ENCODE measurements around the gene WASF2. TPM values are rescaled to one million over a fixed set of nuclear protein-coding genes. Genes with fewer than 3 reads are reported as not detected.

Gene WASF2
- total and polyA plus RNA-seq, 11 donors = 14.2 to 103 (median 47.9) TPM

- peak in 3 of 4 donors; percentile 1 to 4 (median 1) for ATAC-seq
- Histone ChIP-seq H3K4me3 (no peak overlapping the region), H3K9me3 (no peaks in the 10 kb centered on the region), H3K27me3 (no peaks in the 10 kb centered on the region), H3K36me3 (peaks cover 0 to 48% (median 27%) of the 10 kb centered on the region in 9 donors), H3K4me1 (peaks cover 12 to 58% (median 44%) of the 10 kb centered on the region in 12 donors), H3K27ac (peak overlapping the region in 10 of 12 donors; percentile 66 to 94 (median 79))
- DNase-seq = no peak
- intact Hi-C loops (cut with DNase I) = loop anchor here in 1 of 10 donors (5.0 kb wide), 1 partner anchor 129 kb away; no protein-coding TSS in a partner anchor
- WGBS, 4 donors = 52 to 57% (median 55%) methylated on average over 15 of the region's 15 CpGs
- TF ChIP-seq CTCF (IDR thresholded peaks at IDR 0.05) = no peak
- TF ChIP-seq POLR2A (IDR thresholded peaks at IDR 0.05) = no peak
These were observed 46.2 kb upstream of the WASF2 start for GRCh38 chr1:27536010-27536757.

- WGBS, 4 donors = 13 to 40% (median 34%) methylated on average over 2 of the region's 2 CpGs
- H3K36me3 ChIP-seq = peaks cover 0 to 45% (median 27%) of the 10 kb centered on the region in 9 donors
- intact Hi-C loops (cut with DNase I) = loop anchor here in 1 of 10 donors (5.0 kb wide), 1 partner anchor 128 kb away; no protein-coding TSS in a partner anchor
- DNase-seq = no peak
- no peak for TF ChIP-seq CTCF (IDR thresholded peaks at IDR 0.05)
- TF ChIP-seq POLR2A (IDR thresholded peaks at IDR 0.05) = no peak
- no peaks in the 10 kb centered on the region for H3K9me3 ChIP-seq
- peak overlapping the region in 9 of 12 donors; percentile 66 to 94 (median 80) for H3K27ac ChIP-seq
- H3K4me1 ChIP-seq = peaks cover 12 to 51% (median 38%) of the 10 kb centered on the region in 12 donors
- no peak for ATAC-seq
- H3K4me3 ChIP-seq = no peak overlapping the region
- no peaks in the 10 kb centered on the region for H3K27me3 ChIP-seq
These were observed 45.4 kb upstream of the WASF2 start for GRCh38 chr1:27535386-27535785.

GRCh38 chr1:27531959-27532685 is 42.2 kb upstream of the WASF2 start:
- TF ChIP-seq POLR2A (IDR thresholded peaks at IDR 0.05) (no peak), CTCF (IDR thresholded peaks at IDR 0.05) (no peak)
- 84 to 91% (median 88%) methylated on average over 14 of the region's 14 CpGs for WGBS, 4 donors
- intact Hi-C loops (cut with DNase I) = no loop called here
- H3K36me3 ChIP-seq = peaks cover 0 to 35% (median 24%) of the 10 kb centered on the region in 9 donors
- no peaks in the 10 kb centered on the region for H3K27me3 ChIP-seq
- no peak for DNase-seq
- no peaks in the 10 kb centered on the region for H3K9me3 ChIP-seq
- peak overlapping the region in 1 of 12 donors; percentile 18 for H3K27ac ChIP-seq
- ATAC-seq = no peak
- H3K4me3 ChIP-seq = no peak overlapping the region
- peaks cover 18 to 51% (median 43%) of the 10 kb centered on the region in 12 donors for H3K4me1 ChIP-seq

GRCh38 chr1:27530192-27530591 is 40.2 kb upstream of the WASF2 start:
- intact Hi-C loops (cut with DNase I) = no loop called here
- DNase-seq (no peak), ATAC-seq (no peak)
- WGBS, 4 donors = 96 to 99% (median 97%) methylated on average over 10 of the region's 10 CpGs
- no peak for TF ChIP-seq POLR2A (IDR thresholded peaks at IDR 0.05)
- TF ChIP-seq CTCF (IDR thresholded peaks at IDR 0.05) = no peak
- Histone ChIP-seq H3K4me3 (no peak overlapping the region), H3K27ac (peak overlapping the region in 8 of 12 donors; percentile 90 to 96 (median 92)), H3K27me3 (no peaks in the 10 kb centered on the region), H3K36me3 (peaks cover 0 to 30% (median 23%) of the 10 kb centered on the region in 9 donors), H3K9me3 (no peaks in the 10 kb centered on the region), H3K4me1 (peaks cover 14 to 49% (median 43%) of the 10 kb centered on the region in 12 donors)
